GM12874 (cell line): ENCODE measurements around the gene SFXN3.

Source experiments
- CTCF ChIP-seq: IDR thresholded peaks from 2 replicates; pipeline ENCODE4 v1.5.1; 2011; ENCODE audit warnings: low read depth, mild to moderate bottlenecking, control low read depth, low read length, moderate library complexity; ENCODE audit not compliant: insufficient read depth

SFXN3 gene

GRCh38 chr10:101042667-101043362 lies 11.8 kb downstream of the SFXN3 start:
- TF ChIP-seq CTCF, result no peak

- no peak for TF ChIP-seq CTCF
Observed at GRCh38 chr10:101043363-101043707, 12.3 kb downstream of the SFXN3 start.

DNA sequence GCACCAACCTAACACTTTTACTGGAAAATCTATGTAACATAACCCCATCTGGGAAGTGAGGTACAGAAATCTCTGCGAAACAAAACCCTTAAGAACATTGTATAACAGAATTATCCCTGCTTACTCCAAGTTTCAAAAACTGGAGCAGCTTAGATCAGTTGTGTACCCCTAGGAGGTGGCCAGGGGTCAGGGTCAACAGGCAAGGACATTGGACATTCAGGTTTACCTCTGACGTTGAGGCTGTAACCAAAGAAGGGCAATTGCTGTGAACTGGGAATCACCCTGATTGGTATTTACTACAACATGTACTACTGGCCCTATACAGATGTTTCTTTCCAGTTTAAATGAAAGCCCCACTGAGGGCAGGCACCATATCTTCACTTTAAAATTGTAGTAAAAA lies 13.1 kb downstream of the SFXN3 start:
- no peak for TF ChIP-seq CTCF

DNA sequence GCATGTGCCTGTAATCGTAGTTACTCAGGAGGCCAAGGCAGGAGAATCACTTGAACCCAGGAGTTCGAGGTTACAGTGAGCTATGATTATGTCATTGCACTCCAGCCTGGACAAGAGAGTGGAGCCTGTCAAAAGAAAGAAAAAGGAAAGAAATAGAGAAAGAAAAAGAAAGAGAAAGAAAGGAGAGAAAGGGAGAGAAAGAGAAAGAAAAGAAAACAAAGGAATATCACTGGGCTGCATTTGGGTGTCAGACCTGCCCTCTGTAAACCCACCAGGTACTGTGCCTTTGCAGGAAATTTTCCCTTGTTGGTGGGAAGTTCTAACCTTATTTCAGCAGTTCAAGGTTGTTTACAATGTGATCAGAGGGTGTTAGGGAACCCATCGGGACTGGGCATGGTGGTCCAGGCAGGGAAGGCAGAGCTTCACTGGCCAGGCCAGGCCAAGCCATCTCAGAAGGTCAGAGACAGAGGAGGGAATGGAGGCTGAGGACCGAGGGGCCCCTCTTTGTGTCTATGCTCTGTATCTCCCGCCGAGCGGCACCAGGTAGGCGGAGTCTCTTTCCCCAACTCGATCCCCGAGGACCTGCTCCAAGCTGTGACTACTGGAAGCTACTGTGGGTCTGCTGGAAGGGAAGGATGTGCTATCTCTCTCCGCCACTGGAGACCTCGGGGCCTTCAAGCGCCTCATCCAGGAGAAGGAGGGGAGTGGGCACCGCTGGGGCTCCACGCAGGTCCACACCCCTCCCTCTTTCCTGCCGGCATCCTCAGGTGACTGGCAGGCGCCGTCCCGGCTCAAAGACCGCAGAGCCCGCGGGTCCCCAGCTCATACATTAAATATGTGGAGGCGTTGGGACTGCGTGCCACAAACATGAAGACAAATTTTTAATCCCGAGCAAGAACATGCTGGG lies 15.6 kb downstream of the SFXN3 start:
- TF ChIP-seq CTCF, result no peak

- no peak for TF ChIP-seq CTCF
Observed at GRCh38 chr10:101047268-101047667, 16.2 kb downstream of the SFXN3 start.

DNA sequence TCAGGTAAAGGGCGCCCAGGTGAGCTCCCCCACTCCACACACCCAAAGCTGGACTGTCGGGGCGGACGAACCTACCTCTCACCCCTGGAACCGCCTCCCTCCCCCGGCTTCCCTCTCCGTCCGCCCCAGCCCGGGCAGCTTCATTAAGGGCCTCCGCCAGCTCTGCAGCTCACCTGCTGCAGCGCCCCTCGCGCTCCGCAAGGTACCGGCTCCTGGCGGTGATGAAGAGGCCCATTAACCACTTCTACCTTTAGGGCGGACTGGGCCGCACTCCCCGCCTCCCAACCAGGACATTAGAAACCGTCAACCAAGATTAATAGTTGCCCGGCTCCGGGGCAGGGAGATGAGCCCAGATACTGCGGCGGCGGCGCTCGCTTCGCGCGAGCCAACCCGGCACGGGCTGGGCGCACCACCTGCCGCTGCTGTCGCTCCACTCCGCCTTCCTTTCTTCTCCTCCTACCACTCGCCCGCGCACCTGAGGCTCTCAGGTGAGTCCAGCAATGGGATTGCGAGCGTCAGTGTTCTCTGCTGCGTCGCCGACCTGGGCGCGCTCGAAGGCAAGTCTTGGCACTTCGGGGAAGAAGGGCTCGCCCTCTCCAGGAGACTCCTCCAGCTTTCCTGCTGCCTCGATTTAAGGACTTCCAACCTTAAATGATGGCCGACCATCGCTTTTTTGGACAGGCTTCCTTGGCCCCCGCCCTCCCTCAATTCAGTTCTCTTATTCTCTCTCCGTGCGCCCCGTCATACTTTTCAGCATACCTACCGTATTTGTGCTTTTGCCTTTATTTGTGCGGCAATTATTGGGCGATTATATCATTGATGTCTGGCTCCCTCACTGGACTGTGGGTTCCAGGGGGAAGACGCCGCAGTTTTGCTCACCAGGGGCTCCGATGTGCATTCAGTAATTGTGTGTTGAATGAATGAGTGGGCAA lies 17.2 kb downstream of the SFXN3 start:
- no peak for TF ChIP-seq CTCF
